Measurements from ENCODE around the gene GCAT.

Gene GCAT

DNA sequence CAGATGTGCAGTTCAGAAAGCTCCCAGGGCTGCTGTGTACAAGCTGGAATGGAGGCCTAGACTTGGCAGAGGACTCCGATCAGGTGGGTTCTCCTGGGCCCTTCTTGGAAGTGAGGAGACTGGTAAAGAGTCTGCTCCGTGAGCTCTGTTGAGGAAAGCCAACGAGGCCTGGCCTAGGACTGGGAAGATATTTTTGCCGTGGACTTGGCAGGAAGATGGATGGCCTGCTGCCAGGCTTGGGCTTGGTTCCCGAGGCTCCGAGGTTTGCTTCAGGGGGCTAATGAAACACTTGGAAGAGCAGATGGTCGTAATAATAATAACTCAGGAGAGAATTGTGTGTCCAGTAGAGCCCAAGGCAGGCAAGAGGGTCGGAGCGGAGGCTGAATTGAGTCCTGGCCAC is 19.3 kb downstream of the GCAT start:
- H3K9me3 ChIP-seq (ENCODE audit: control insufficient read depth, insufficient read depth, low read depth, low read length) = no peaks in the 10 kb centered on the region
- H3K36me3 ChIP-seq (ENCODE audit: control insufficient read depth, insufficient read depth, low read length) = peaks cover 25% of the 10 kb centered on the region
- peaks cover 17% of the 10 kb centered on the region for H3K4me1 ChIP-seq (ENCODE audit: control insufficient read depth, insufficient read depth, low read length)
- H3K4me3 ChIP-seq (ENCODE audit: low read depth, low read length) = no peak overlapping the region
- H3K27me3 ChIP-seq (ENCODE audit: control insufficient read depth, insufficient read depth, low read length) = peaks cover 38% of the 10 kb centered on the region
- H3K27ac ChIP-seq (ENCODE audit: low read depth, low read length) = no peak overlapping the region
- H3K9ac ChIP-seq (ENCODE audit: low read length) = no peak overlapping the region

DNA sequence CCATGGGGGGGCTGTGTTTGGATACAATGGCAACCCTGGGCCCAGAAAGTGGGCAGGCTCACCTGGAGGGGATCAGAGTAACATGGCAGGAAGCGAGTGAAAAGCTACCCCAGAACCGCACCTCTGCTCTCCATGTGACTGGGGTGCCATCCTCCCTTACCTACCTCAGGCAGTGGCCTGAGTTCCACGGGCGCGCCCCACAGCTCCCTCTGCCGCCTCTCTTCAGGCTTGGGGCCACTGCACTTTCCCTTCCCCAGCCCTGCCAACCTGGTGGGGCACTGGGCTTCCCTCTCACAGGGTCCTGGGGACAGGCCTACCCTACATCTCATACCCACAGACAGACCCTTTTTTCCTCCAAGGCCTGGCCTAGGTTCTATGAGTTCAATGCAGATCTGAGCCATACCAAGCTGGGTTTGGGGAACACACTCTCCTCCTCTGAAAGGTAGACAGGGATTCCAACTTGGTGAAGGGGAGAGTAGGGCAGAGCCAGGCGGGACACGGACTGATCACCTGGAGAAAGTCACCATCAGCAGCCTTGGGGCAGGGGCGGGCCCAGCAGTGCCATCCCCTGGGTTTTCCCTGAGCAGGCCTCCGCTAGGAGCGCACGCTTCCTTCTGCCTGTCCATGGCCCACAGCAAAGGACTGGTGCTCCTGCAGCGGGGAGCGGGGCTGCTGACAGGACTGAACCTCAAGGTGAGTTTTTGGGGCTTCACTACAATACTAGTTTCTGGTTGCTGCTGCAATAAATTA is 22.5 kb downstream of the GCAT start:
- Histone ChIP-seq H3K4me3 (ENCODE audit: low read depth, low read length) (no peak overlapping the region), H3K4me1 (ENCODE audit: control insufficient read depth, insufficient read depth, low read length) (no peaks in the 10 kb centered on the region), H3K27ac (ENCODE audit: low read depth, low read length) (no peak overlapping the region), H3K27me3 (ENCODE audit: control insufficient read depth, insufficient read depth, low read length) (peaks cover 6% of the 10 kb centered on the region), H3K9me3 (ENCODE audit: control insufficient read depth, insufficient read depth, low read depth, low read length) (no peaks in the 10 kb centered on the region), H3K9ac (ENCODE audit: low read length) (no peak overlapping the region), H3K36me3 (ENCODE audit: control insufficient read depth, insufficient read depth, low read length) (peaks cover 46% of the 10 kb centered on the region)

DNA sequence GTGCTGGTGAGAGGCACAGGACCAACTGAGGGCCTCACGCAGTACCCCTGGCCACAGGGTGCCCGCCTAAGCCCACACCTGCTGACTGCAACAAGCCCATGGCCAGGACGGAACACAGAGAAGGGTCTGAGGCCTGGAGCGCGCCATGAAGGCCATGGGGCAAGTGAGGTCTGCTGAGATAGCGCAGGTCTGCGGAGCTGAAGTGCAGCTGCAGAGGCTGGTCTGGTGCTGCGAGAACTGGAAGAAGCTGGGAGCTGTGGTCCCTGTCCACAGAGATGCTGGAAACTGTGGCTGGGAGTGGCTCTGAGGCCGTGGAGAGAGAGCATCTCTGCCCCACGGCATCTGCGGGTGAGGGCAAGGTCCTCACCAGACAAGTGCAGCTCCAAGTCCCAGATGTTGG is 23.7 kb downstream of the GCAT start:
- Histone ChIP-seq H3K9ac (ENCODE audit: low read length) (no peak overlapping the region), H3K36me3 (ENCODE audit: control insufficient read depth, insufficient read depth, low read length) (peaks cover 46% of the 10 kb centered on the region), H3K4me3 (ENCODE audit: low read depth, low read length) (no peak overlapping the region), H3K27ac (ENCODE audit: low read depth, low read length) (no peak overlapping the region), H3K9me3 (ENCODE audit: control insufficient read depth, insufficient read depth, low read depth, low read length) (no peaks in the 10 kb centered on the region), H3K27me3 (ENCODE audit: control insufficient read depth, insufficient read depth, low read length) (no peaks in the 10 kb centered on the region), H3K4me1 (ENCODE audit: control insufficient read depth, insufficient read depth, low read length) (no peaks in the 10 kb centered on the region)

DNA sequence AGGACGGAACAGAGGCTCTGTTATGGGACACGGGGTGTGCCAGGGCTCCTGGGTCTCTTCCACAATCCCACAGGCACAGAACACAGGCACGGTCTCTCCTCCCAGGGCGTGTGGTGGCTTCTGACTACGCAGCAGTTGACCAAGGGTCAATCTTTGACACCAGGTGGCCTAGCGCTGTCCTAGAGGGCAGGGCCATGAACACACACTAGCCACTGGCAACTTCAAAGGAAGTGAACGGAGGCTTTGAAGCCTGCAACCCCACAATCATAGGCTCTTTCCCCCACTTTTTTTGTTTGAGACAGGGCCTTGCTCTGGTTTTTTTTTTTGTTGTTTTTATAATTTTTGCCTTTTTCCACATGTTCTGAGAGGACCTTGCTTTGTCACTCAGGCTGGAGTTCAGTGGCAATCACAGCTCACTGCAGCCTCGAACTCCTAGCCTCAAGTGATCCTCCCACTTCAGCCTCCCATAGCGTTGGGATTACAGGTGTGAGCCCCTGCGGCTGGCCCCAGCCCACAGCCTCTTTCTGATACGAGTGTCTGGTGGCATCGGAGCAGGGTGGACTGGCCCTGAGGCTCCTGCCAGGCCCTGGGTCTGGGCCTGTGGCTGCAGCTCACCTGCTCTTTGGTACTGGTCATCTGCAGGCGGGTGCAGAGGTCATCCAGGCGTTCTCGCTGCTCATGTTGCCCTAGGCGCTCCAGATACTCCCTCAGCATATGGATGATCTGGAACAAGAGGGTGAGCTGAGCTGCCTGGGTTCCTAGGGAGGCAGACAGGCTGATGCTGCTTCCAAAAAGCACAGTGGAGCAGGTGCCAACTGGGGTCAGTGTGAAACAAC is 24.5 kb downstream of the GCAT start:
- Histone ChIP-seq H3K9ac (ENCODE audit: low read length) (no peak overlapping the region), H3K9me3 (ENCODE audit: control insufficient read depth, insufficient read depth, low read depth, low read length) (no peaks in the 10 kb centered on the region), H3K36me3 (ENCODE audit: control insufficient read depth, insufficient read depth, low read length) (peaks cover 51% of the 10 kb centered on the region), H3K27me3 (ENCODE audit: control insufficient read depth, insufficient read depth, low read length) (no peaks in the 10 kb centered on the region), H3K27ac (ENCODE audit: low read depth, low read length) (no peak overlapping the region), H3K4me1 (ENCODE audit: control insufficient read depth, insufficient read depth, low read length) (no peaks in the 10 kb centered on the region), H3K4me3 (ENCODE audit: low read depth, low read length) (no peak overlapping the region)

DNA sequence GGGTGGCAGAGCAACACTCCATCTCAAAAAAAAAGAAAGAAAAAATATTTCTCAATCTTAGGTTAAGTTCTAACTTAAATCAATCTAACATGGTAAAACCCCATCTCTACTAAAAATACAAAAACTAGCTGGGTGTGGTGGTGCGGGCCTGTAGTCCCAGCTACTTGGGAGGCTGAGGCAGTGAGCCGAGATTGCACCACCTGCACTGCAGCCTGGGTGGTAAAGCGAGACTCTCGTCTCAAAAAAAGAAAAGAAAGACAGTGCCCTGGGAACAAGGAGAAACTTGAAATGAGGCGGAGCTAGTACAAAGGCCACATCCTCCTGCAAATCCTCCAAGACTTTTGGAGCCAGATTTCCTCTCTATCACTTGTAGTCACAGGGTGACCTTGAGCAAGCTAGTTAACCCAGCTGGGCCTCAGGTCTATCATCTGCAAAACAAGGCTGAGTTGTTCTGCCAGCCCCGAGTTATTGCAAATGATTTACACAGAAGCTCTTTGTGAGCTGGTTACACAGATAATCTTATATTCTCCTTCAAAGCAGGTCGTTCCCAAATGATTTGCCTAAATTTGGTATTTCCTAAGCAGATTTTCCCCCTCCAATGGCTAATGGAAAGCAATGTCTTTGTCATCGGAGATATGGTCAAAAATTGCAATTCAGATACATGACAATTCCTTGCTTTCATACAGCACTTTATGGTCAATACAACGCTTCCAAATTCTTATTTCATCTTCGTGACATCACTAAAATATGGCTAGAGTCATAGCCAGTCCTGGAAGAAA is 34.5 kb downstream of the GCAT start:
- no peaks in the 10 kb centered on the region for H3K4me1 ChIP-seq (ENCODE audit: control insufficient read depth, insufficient read depth, low read length)
- H3K9ac ChIP-seq (ENCODE audit: low read length) = no peak overlapping the region
- no peak overlapping the region for H3K27ac ChIP-seq (ENCODE audit: low read depth, low read length)
- no peak overlapping the region for H3K4me3 ChIP-seq (ENCODE audit: low read depth, low read length)
- H3K27me3 ChIP-seq (ENCODE audit: control insufficient read depth, insufficient read depth, low read length) = no peaks in the 10 kb centered on the region
- peaks cover 19% of the 10 kb centered on the region for H3K36me3 ChIP-seq (ENCODE audit: control insufficient read depth, insufficient read depth, low read length)
- peaks cover 4% of the 10 kb centered on the region; the same call in 1 of the 2 replicates for H3K9me3 ChIP-seq (ENCODE audit: control insufficient read depth, insufficient read depth, low read depth, low read length)

DNA sequence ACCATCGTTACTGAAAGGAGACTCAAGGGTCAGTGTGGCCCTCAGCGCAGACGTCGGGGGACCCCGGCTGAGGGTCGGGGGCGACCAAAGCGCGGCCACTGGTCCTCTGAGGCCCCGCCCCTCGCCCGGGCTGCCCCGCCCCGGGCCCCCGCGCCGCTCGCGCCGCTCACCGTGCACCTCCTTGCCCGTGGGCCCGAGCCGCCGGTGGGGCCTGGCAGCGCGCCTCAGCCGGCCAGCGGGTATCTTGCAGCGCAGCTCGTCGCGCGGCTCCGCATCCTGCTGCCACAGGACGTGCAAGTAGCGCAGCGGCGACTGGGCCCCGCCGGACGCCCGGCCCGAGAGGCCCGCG is 36.0 kb downstream of the GCAT start:
- peak overlapping the region; percentile 75 for H3K9ac ChIP-seq (ENCODE audit: low read length)
- no peak overlapping the region for H3K27ac ChIP-seq (ENCODE audit: low read depth, low read length)
- no peaks in the 10 kb centered on the region for H3K27me3 ChIP-seq (ENCODE audit: control insufficient read depth, insufficient read depth, low read length)
- H3K4me1 ChIP-seq (ENCODE audit: control insufficient read depth, insufficient read depth, low read length) = no peaks in the 10 kb centered on the region
- H3K9me3 ChIP-seq (ENCODE audit: control insufficient read depth, insufficient read depth, low read depth, low read length) = peaks cover 4% of the 10 kb centered on the region; the same call in 1 of the 2 replicates
- peak overlapping the region; percentile 85 for H3K4me3 ChIP-seq (ENCODE audit: low read depth, low read length)
- H3K36me3 ChIP-seq (ENCODE audit: control insufficient read depth, insufficient read depth, low read length) = peaks cover 7% of the 10 kb centered on the region

DNA sequence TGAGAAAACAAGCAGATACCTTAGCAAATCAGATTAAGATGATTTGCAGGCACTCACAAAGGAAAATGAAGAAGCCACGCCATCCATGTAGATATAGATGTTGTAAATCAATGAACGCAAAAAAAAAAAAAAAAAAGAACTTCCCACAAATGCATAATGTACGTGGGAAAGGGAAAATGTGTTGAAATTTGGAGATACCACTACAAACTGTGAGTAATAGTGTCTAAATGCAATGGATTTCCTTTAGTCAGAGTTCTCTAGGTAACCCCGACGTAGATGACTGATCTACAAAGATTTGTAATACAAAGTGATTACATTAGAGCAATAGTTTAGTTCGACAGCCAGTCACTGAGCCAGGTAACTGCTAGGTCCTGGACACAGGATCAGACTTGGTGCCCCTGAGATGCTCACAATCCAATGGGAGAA is 37.2 kb downstream of the GCAT start:
- Histone ChIP-seq H3K36me3 (ENCODE audit: control insufficient read depth, insufficient read depth, low read length) (peaks cover 2% of the 10 kb centered on the region), H3K4me1 (ENCODE audit: control insufficient read depth, insufficient read depth, low read length) (no peaks in the 10 kb centered on the region), H3K4me3 (ENCODE audit: low read depth, low read length) (peak overlapping the region; percentile 85), H3K9me3 (ENCODE audit: control insufficient read depth, insufficient read depth, low read depth, low read length) (peaks cover 4% of the 10 kb centered on the region; the same call in 1 of the 2 replicates), H3K9ac (ENCODE audit: low read length) (no peak overlapping the region), H3K27ac (ENCODE audit: low read depth, low read length) (no peak overlapping the region), H3K27me3 (ENCODE audit: control insufficient read depth, insufficient read depth, low read length) (no peaks in the 10 kb centered on the region)

DNA sequence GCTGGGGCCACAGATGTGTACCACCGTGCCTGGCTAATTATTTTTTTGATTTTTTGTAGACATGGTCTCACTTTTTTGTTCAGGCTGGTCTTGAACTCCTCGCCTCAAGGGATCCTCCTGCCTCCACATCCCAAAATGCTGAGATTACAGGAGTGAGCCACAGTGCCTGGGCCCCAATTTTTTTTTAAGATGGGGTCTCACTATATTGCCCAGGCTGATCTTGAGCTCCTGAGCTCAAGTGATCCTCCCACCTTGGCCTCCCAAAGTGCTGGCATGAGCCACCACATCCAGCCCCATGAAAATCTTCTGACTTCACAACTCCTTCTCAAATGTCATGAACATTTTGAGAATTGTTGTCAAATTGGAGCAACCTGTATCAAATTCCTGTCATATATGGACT is 38.7 kb downstream of the GCAT start:
- Histone ChIP-seq H3K9me3 (ENCODE audit: control insufficient read depth, insufficient read depth, low read depth, low read length) (peaks cover 4% of the 10 kb centered on the region; the same call in 1 of the 2 replicates), H3K4me1 (ENCODE audit: control insufficient read depth, insufficient read depth, low read length) (0 out of 2 replicates have a peak, but pooled peaks cover 3% of the 10 kb centered on the region), H3K9ac (ENCODE audit: low read length) (no peak overlapping the region), H3K27ac (ENCODE audit: low read depth, low read length) (no peak overlapping the region), H3K4me3 (ENCODE audit: low read depth, low read length) (no peak overlapping the region), H3K27me3 (ENCODE audit: control insufficient read depth, insufficient read depth, low read length) (no peaks in the 10 kb centered on the region), H3K36me3 (ENCODE audit: control insufficient read depth, insufficient read depth, low read length) (peaks cover 11% of the 10 kb centered on the region)

DNA sequence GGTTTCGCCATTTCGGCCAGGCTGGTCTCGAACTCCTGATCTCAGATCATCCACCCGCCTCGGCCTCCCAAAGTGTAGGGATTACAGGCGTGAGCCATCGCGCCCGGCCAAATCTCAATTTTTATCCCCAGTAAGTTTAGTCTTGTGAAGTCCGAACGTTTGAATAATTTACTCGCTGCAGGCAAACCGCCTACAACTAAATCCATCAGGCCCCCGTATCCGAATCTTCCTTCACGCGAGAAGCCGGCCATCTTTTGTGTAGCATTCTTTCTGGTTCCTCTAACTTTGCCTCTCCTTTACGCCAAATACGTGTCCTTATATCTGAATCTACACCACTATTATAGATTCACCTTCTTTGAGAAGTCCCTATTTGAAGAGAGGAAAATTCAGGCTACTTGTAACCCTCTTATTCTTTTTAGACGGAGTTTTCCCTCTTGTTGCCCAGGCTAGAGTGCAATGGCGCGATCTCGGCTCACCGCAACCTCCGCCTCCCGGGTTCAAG is 40.9 kb downstream of the GCAT start:
- Histone ChIP-seq H3K9ac (ENCODE audit: low read length) (peak overlapping the region; percentile 89), H3K4me3 (ENCODE audit: low read depth, low read length) (peak overlapping the region; percentile 88), H3K27ac (ENCODE audit: low read depth, low read length) (peak overlapping the region; percentile 96), H3K27me3 (ENCODE audit: control insufficient read depth, insufficient read depth, low read length) (no peaks in the 10 kb centered on the region), H3K9me3 (ENCODE audit: control insufficient read depth, insufficient read depth, low read depth, low read length) (peaks cover 4% of the 10 kb centered on the region; the same call in 1 of the 2 replicates), H3K36me3 (ENCODE audit: control insufficient read depth, insufficient read depth, low read length) (peaks cover 33% of the 10 kb centered on the region), H3K4me1 (ENCODE audit: control insufficient read depth, insufficient read depth, low read length) (0 out of 2 replicates have a peak, but pooled peaks cover 3% of the 10 kb centered on the region)

DNA sequence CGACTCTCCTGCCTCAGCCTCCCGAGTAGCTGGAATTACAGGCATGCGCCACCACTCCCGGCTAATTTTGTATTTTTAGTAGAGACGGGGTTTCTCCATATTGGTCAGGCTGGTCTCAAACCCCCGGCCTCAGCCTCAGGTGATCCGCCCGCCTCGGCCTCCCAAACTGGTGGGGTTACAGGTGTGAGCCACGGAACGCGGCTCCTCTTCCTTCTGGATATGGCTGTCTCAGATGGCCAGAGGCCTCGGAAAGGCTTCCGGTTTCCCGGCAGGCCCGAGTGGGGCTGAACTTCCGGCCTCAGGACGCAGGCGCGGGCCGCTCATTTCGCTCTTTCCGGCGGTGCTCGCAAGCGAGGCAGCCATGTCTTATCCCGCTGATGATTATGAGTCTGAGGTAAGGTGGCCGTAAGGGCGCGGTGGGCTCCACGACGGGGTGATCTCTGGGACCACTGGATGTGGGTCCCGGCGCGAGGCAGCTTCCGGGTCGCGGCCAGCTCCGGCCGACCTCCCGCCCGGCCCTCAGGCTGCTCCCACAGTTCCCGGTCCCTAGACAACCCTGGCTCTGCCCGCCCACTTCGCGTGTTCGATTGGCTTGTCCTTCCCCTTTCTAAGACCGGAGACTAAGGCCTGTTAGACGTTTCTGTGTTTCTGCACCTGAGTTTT is 41.5 kb downstream of the GCAT start, which contains the start of gene EIF3L:
Gene EIF3L, plus strand, starts transcription at position 331 of the 663 bp plus-strand sequence. Its CDS starts 31 bp downstream, at position 362.
- Histone ChIP-seq H3K27ac (ENCODE audit: low read depth, low read length) (peak within 1 kb of the TSS; percentile 96), H3K27me3 (ENCODE audit: control insufficient read depth, insufficient read depth, low read length) (no peaks in the 10 kb centered on the region), H3K4me1 (ENCODE audit: control insufficient read depth, insufficient read depth, low read length) (0 out of 2 replicates have a peak, but pooled peaks cover 3% of the 10 kb centered on the region), H3K36me3 (ENCODE audit: control insufficient read depth, insufficient read depth, low read length) (peaks cover 39% of the 10 kb centered on the region), H3K9ac (ENCODE audit: low read length) (peak within 1 kb of the TSS; percentile 89), H3K9me3 (ENCODE audit: control insufficient read depth, insufficient read depth, low read depth, low read length) (peaks cover 4% of the 10 kb centered on the region; the same call in 1 of the 2 replicates), H3K4me3 (ENCODE audit: low read depth, low read length) (peak within 1 kb of the TSS; percentile 88)

All from HUES6 (cell line).